HepG2 (cell line): ENCODE results near the gene GNAS-AS1. TPM values are rescaled to one million over a fixed set of nuclear protein-coding genes. Genes with fewer than 3 reads are reported as not detected.

Experiments
- DPF2 ChIP-seq: sonication (generic); formaldehyde crosslinking; IDR thresholded peaks from 2 replicates; pipeline ENCODE4 v1.4.0; 2020; ENCODE audit warnings: mild to moderate bottlenecking, low read depth, missing genetic modification reagents, borderline replicate concordance
- EHMT2 ChIP-seq: fragments of 200-600 bp; sonication (generic); IDR thresholded peaks from 2 replicates; pipeline ENCODE4 v1.7.0; 2017; ENCODE audit warnings: antibody characterized with exemption, low read depth, low read length, borderline replicate concordance
- HCFC1 ChIP-seq: fragments of 150-350 bp; IDR thresholded peaks from 2 replicates; pipeline ENCODE4 v1.6.1; 2014; ENCODE audit warnings: low read depth, low read length
- HNF4G ChIP-seq, 2 experiments: sonication (generic) in 1 of 2; formaldehyde crosslinking in 1 of 2; IDR thresholded peaks; 2 replicates each; pipeline versions ENCODE4 v1.4.0 to v1.6.1; 2011 to 2020; ENCODE audit warnings: borderline replicate concordance in 2 of 2, low read depth in 2 of 2, mild to moderate bottlenecking in 2 of 2, low read length in 1 of 2, missing genetic modification reagents in 1 of 2, moderate library complexity in 1 of 2
- MIER2 ChIP-seq: IDR thresholded peaks from 2 replicates; pipeline ENCODE4 v1.6.1; 2016; ENCODE audit warnings: missing biosample characterization, missing genetic modification reagents
- NR2F2 ChIP-seq: IDR thresholded peaks from 2 replicates; pipeline ENCODE4 v1.6.1; 2012; ENCODE audit warnings: low read depth, inconsistent platforms, borderline replicate concordance
- PLRG1 ChIP-seq: fragments of 450-650 bp; conservative IDR thresholded peaks from 2 replicates; pipeline ENCODE4 v1.6.1; 2016
- RFX3 ChIP-seq: IDR thresholded peaks from 2 replicates; pipeline ENCODE4 v1.6.1; 2016; ENCODE audit warnings: missing biosample characterization, missing genetic modification reagents
- SOX5 ChIP-seq: IDR thresholded peaks from 2 replicates; pipeline ENCODE4 v1.6.1; 2016; ENCODE audit warnings: borderline replicate concordance
- THAP11 ChIP-seq: IDR thresholded peaks from 2 replicates; pipeline ENCODE4 v1.6.1; 2016; ENCODE audit warnings: missing biosample characterization, missing genetic modification reagents
- ZNF10 ChIP-seq: sonication (generic); formaldehyde crosslinking; IDR thresholded peaks from 2 replicates; pipeline ENCODE4 v1.4.0; 2020; ENCODE audit warnings: mild to moderate bottlenecking, low read depth, missing genetic modification reagents, borderline replicate concordance
- ZNF607 ChIP-seq: sonication (generic); formaldehyde crosslinking; IDR thresholded peaks from 2 replicates; pipeline ENCODE4 v1.5.1; 2020; ENCODE audit warnings: missing genetic modification reagents, mild to moderate bottlenecking, borderline replicate concordance
- ZNF737 ChIP-seq: sonication (generic); formaldehyde crosslinking; IDR thresholded peaks from 2 replicates; pipeline ENCODE4 v1.5.0; 2020; ENCODE audit warnings: missing genetic modification reagents, mild to moderate bottlenecking, borderline replicate concordance
- polyA plus RNA-seq, 8 experiments: library from polyadenylated mRNA; depleted of rRNA in 3 of 8; stranded (reverse) in 7 of 8; unstranded in 1 of 8; fragments of >200 nt; fragmentation: Illumina TruSeq in 4 of 8; extraction: Trizol in 4 of 8; gene quantifications; 2 replicates each; pipeline versions ENCODE4 v1.2.1 to v1.2.3, GENCODE V29; 2011 to 2016; ENCODE audit warnings: low read depth in 4 of 8, missing spikeins in 1 of 8, mixed read lengths in 1 of 8; ENCODE audit not compliant: insufficient read depth in 1 of 8
- total RNA-seq, 5 experiments: library from RNA; depleted of rRNA; stranded (reverse); fragments of >200 nt; fragmentation: Illumina TruSeq; extraction: Trizol; gene quantifications; 2 replicates each; pipeline ENCODE4 v1.2.3, GENCODE V29; 2016; ENCODE audit warnings: low read depth in 1 of 5
- TF ChIP-seq, protein P1 (sequence below): sonication (generic); formaldehyde crosslinking; IDR thresholded peaks from 2 replicates; pipeline ENCODE4 v1.5.0; 2020; ENCODE audit warnings: mild to moderate bottlenecking, missing genetic modification reagents, borderline replicate concordance
- TF ChIP-seq, protein P2 (sequence below): sonication (generic); formaldehyde crosslinking; IDR thresholded peaks from 2 replicates; pipeline ENCODE4 v1.5.1; 2020; ENCODE audit warnings: mild to moderate bottlenecking, missing genetic modification reagents, moderate library complexity
- TF ChIP-seq, protein P3 (sequence below): sonication (generic); formaldehyde crosslinking; IDR thresholded peaks from 2 replicates; pipeline ENCODE4 v1.5.0; 2020; ENCODE audit warnings: mild to moderate bottlenecking, missing genetic modification reagents, moderate library complexity
- TF ChIP-seq, protein P4 (sequence below): sonication (generic); formaldehyde crosslinking; IDR thresholded peaks from 2 replicates; pipeline ENCODE4 v1.8.0; 2022; ENCODE audit warnings: mild to moderate bottlenecking, missing genetic modification reagents
- TF ChIP-seq, protein P5 (sequence below): sonication (generic); formaldehyde crosslinking; conservative IDR thresholded peaks from 2 replicates; pipeline ENCODE4 v1.8.1; 2023; ENCODE audit warnings: missing genetic modification reagents

GNAS-AS1 gene
- total and polyA plus RNA-seq, 2 of the 13 experiments (the other 11 are each of a cell fraction or from before 2014, with no cell fraction given), result not detected

DNA sequence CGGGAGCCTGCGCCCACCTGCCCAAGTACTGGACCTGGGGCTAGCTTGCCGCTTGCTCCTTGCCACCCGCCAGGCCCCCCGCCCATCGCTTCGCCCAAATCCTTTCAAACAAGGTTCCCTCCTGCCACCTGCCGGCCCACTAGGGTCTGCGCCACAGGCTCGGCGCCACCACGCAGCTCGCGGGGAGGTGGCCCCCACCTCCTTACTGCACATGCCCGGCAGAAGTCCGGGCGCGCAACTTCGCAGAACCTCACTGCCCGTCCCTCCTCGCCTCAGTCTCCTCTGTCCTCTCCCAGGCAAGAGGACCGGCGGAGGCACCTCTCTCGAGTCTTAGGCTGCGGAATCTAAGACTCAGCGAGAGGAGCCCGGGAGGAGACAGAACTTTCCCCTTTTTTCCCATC is 11.2 kb downstream of the GNAS-AS1 start (continued):
- TF ChIP-seq, protein P1, sequence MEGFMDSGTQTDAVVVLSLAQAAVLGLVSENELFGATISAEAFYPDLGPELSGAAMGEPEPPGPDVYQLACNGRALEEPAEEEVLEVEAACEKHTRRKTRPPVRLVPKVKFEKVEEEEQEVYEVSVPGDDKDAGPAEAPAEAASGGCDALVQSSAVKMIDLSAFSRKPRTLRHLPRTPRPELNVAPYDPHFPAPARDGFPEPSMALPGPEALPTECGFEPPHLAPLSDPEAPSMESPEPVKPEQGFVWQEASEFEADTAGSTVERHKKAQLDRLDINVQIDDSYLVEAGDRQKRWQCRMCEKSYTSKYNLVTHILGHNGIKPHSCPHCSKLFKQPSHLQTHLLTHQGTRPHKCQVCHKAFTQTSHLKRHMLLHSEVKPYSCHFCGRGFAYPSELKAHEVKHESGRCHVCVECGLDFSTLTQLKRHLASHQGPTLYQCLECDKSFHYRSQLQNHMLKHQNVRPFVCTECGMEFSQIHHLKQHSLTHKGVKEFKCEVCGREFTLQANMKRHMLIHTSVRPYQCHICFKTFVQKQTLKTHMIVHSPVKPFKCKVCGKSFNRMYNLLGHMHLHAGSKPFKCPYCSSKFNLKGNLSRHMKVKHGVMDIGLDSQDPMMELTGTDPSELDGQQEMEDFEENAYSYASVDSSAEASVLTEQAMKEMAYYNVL (CRISPR knock-in tag), result no peak
- TF ChIP-seq RFX3 (no peak), SOX5 (CRISPR knock-in tag) (no peak), NR2F2 (no peak), ZNF737 (CRISPR knock-in tag) (no peak), HNF4G (IDR thresholded peaks at IDR 0.05; ENCODE audit: borderline replicate concordance, low read depth, low read length) (no peak), HNF4G (CRISPR knock-in tag; IDR thresholded peaks at IDR 0.05; ENCODE audit: borderline replicate concordance, low read depth) (0 out of 2 replicates have a peak, but pooled peaks have one; percentile 20), HCFC1 (no peak), ZNF607 (no peak), ZNF10 (CRISPR knock-in tag) (no peak), DPF2 (CRISPR knock-in tag) (no peak), PLRG1 (no peak), MIER2 (CRISPR knock-in tag) (no peak), THAP11 (CRISPR knock-in tag) (no peak), EHMT2 (no peak)
- TF ChIP-seq, protein P2, sequence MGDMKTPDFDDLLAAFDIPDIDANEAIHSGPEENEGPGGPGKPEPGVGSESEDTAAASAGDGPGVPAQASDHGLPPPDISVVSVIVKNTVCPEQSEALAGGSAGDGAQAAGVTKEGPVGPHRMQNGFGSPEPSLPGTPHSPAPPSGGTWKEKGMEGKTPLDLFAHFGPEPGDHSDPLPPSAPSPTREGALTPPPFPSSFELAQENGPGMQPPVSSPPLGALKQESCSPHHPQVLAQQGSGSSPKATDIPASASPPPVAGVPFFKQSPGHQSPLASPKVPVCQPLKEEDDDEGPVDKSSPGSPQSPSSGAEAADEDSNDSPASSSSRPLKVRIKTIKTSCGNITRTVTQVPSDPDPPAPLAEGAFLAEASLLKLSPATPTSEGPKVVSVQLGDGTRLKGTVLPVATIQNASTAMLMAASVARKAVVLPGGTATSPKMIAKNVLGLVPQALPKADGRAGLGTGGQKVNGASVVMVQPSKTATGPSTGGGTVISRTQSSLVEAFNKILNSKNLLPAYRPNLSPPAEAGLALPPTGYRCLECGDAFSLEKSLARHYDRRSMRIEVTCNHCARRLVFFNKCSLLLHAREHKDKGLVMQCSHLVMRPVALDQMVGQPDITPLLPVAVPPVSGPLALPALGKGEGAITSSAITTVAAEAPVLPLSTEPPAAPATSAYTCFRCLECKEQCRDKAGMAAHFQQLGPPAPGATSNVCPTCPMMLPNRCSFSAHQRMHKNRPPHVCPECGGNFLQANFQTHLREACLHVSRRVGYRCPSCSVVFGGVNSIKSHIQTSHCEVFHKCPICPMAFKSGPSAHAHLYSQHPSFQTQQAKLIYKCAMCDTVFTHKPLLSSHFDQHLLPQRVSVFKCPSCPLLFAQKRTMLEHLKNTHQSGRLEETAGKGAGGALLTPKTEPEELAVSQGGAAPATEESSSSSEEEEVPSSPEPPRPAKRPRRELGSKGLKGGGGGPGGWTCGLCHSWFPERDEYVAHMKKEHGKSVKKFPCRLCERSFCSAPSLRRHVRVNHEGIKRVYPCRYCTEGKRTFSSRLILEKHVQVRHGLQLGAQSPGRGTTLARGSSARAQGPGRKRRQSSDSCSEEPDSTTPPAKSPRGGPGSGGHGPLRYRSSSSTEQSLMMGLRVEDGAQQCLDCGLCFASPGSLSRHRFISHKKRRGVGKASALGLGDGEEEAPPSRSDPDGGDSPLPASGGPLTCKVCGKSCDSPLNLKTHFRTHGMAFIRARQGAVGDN (CRISPR knock-in tag), result no peak
- TF ChIP-seq, protein P3, sequence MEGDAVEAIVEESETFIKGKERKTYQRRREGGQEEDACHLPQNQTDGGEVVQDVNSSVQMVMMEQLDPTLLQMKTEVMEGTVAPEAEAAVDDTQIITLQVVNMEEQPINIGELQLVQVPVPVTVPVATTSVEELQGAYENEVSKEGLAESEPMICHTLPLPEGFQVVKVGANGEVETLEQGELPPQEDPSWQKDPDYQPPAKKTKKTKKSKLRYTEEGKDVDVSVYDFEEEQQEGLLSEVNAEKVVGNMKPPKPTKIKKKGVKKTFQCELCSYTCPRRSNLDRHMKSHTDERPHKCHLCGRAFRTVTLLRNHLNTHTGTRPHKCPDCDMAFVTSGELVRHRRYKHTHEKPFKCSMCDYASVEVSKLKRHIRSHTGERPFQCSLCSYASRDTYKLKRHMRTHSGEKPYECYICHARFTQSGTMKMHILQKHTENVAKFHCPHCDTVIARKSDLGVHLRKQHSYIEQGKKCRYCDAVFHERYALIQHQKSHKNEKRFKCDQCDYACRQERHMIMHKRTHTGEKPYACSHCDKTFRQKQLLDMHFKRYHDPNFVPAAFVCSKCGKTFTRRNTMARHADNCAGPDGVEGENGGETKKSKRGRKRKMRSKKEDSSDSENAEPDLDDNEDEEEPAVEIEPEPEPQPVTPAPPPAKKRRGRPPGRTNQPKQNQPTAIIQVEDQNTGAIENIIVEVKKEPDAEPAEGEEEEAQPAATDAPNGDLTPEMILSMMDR, result peak; percentile 86
- TF ChIP-seq, protein P4, sequence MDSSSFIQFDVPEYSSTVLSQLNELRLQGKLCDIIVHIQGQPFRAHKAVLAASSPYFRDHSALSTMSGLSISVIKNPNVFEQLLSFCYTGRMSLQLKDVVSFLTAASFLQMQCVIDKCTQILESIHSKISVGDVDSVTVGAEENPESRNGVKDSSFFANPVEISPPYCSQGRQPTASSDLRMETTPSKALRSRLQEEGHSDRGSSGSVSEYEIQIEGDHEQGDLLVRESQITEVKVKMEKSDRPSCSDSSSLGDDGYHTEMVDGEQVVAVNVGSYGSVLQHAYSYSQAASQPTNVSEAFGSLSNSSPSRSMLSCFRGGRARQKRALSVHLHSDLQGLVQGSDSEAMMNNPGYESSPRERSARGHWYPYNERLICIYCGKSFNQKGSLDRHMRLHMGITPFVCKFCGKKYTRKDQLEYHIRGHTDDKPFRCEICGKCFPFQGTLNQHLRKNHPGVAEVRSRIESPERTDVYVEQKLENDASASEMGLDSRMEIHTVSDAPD (CRISPR knock-in tag), result no peak
- TF ChIP-seq, protein P5, sequence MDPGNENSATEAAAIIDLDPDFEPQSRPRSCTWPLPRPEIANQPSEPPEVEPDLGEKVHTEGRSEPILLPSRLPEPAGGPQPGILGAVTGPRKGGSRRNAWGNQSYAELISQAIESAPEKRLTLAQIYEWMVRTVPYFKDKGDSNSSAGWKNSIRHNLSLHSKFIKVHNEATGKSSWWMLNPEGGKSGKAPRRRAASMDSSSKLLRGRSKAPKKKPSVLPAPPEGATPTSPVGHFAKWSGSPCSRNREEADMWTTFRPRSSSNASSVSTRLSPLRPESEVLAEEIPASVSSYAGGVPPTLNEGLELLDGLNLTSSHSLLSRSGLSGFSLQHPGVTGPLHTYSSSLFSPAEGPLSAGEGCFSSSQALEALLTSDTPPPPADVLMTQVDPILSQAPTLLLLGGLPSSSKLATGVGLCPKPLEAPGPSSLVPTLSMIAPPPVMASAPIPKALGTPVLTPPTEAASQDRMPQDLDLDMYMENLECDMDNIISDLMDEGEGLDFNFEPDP (CRISPR knock-in tag), result no peak
